Keratinocyte (primary cell): Measurements from ENCODE around the gene DPM1. TPM values are rescaled to one million over a fixed set of nuclear protein-coding genes. Genes with fewer than 3 reads are reported as not detected.

Source experiments
- DNase-seq: peaks from one replicate; pipeline ENCODE4 v3.0.0-alpha.2; 2011; ENCODE audit warnings: low read depth, missing footprints, low spot score
- FAIRE-seq: peaks from 2 replicates; lab custom pipeline; 2011; peaks lifted over from hg19 to GRCh38; lab: Jason Lieb, UNC
- H2AFZ ChIP-seq: 2 replicates; pipeline ENCODE4 v1.6.0; 2012; ENCODE audit warnings: low read length, control low read depth, inconsistent platforms; ENCODE audit not compliant: control insufficient read depth
- H3K27ac ChIP-seq: 2 replicates; pipeline ENCODE4 v1.5.1; 2011; ENCODE audit warnings: low read length; ENCODE audit not compliant: control insufficient read depth, insufficient read depth
- H3K27me3 ChIP-seq: 3 replicates; pipeline ENCODE4 v1.6.0; 2011; ENCODE audit warnings: low read length; ENCODE audit not compliant: control insufficient read depth, insufficient read depth; ENCODE audit errors: extremely low read depth
- H3K36me3 ChIP-seq, 2 experiments: 2 replicates in 1 of 2; 3 replicates in 1 of 2; pipeline ENCODE4 v1.5.1; 2011; ENCODE audit warnings: low read length in 2 of 2, mild to moderate bottlenecking in 1 of 2; ENCODE audit not compliant: control insufficient read depth in 2 of 2, insufficient read depth in 2 of 2; ENCODE audit errors: extremely low read depth in 1 of 2
- H3K4me1 ChIP-seq: 3 replicates; pipeline ENCODE4 v1.5.1; 2011; ENCODE audit warnings: low read length; ENCODE audit not compliant: control insufficient read depth, insufficient read depth; ENCODE audit errors: extremely low read depth
- H3K4me2 ChIP-seq: 3 replicates; pipeline ENCODE4 v1.6.0; 2011; ENCODE audit warnings: low read depth, low read length; ENCODE audit not compliant: control insufficient read depth, insufficient read depth; ENCODE audit errors: extremely low read depth
- H3K4me3 ChIP-seq, 3 experiments: fragments of 200-600 bp in 1 of 3; sonication (generic) in 1 of 3; 2 replicates in 2 of 3; 3 replicates in 1 of 3; pipeline ENCODE4 v1.5.1; 2011 to 2016; ENCODE audit warnings: low read length in 3 of 3, mild to moderate bottlenecking in 3 of 3, control low read depth in 2 of 3, inconsistent platforms in 1 of 3, low read depth in 1 of 3, mixed read lengths in 1 of 3, mixed run types in 1 of 3, moderate library complexity in 1 of 3; ENCODE audit not compliant: control insufficient read depth in 2 of 3, insufficient read depth in 2 of 3; ENCODE audit errors: extremely low read depth in 1 of 3
- H3K79me2 ChIP-seq: 2 replicates; pipeline ENCODE4 v1.6.0; 2012; ENCODE audit warnings: low read length; ENCODE audit not compliant: control insufficient read depth, insufficient read depth
- H3K9ac ChIP-seq: 3 replicates; pipeline ENCODE4 v1.6.0; 2011; ENCODE audit warnings: low read length; ENCODE audit not compliant: control insufficient read depth, insufficient read depth; ENCODE audit errors: extremely low read depth
- H3K9me1 ChIP-seq: 3 replicates; pipeline ENCODE4 v1.6.0; 2011; ENCODE audit warnings: low read length; ENCODE audit not compliant: control insufficient read depth, insufficient read depth; ENCODE audit errors: extremely low read depth
- H3K9me3 ChIP-seq: 2 replicates; pipeline ENCODE4 v1.5.1; 2012; ENCODE audit warnings: low read depth, low read length; ENCODE audit not compliant: control insufficient read depth
- H4K20me1 ChIP-seq: 3 replicates; pipeline ENCODE4 v1.6.0; 2011; ENCODE audit warnings: low read length; ENCODE audit not compliant: control insufficient read depth, insufficient read depth; ENCODE audit errors: extremely low read depth
- CTCF ChIP-seq, 3 experiments: IDR thresholded peaks in 1 of 3; conservative IDR thresholded peaks in 1 of 3; optimal IDR thresholded peaks in 1 of 3; 2 replicates in 2 of 3; 3 replicates in 1 of 3; pipeline versions ENCODE3 to v1.5.1; 2011; ENCODE audit warnings: low read length in 3 of 3, mild to moderate bottlenecking in 3 of 3, moderate library complexity in 2 of 3, control low read depth in 1 of 3, inconsistent platforms in 1 of 3; ENCODE audit not compliant: insufficient read depth in 2 of 3; ENCODE audit errors: extremely low read depth in 1 of 3
- EZH2 ChIP-seq: IDR thresholded peaks from one replicate; pipeline ENCODE4 v1.6.1; 2012; ENCODE audit warnings: inconsistent platforms, mild to moderate bottlenecking, low read length, moderate library complexity
- dilution Hi-C: fragments of 300-500 bp; cut with MboI; formaldehyde crosslinking; loops from one replicate; pipeline ENCODE4 v1.7.0; 2020; ENCODE audit warnings: low sequenced_read_pairs; ENCODE audit not compliant: extremely low pct_ligation_motif_present
- polyA plus RNA-seq, 5 experiments: library from polyadenylated mRNA; depleted of rRNA in 3 of 5; stranded (reverse) in 3 of 5; stranded (forward) in 1 of 5; unstranded in 1 of 5; fragments of >200 nt; gene quantifications; 1 replicate in 1 of 5; 2 replicates in 3 of 5; 3 replicates in 1 of 5; pipeline versions ENCODE4 v1.2.1 to v1.2.3, GENCODE V29; 2011 to 2012; ENCODE audit warnings: missing spikeins in 2 of 5, low read depth in 1 of 5, low replicate concordance in 1 of 5

DPM1 gene
- polyA plus RNA-seq, 1 donor (not counting 4 experiments of a cell fraction or from before 2014, with no cell fraction given): 99.4 TPM

DNA sequence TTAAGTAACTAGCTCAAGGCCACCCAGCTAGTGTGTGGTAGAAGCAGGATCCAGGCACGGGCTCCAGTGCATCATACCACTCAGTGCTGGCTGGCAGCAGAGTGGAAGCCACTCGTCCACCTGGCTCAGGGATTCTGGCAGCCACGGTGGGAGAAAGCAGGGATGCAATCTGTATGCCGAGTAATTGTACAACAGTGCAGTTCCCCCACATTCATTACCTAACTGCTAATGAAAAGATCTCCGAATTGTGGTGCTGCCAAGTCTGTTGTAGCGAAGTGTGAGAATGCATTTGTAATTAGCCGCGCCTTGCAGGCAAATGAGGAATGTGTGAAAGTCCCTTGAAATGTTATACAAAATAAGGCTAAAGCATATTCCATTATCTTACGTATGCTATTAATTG, 35.5 kb upstream of the DPM1 start:
- Histone ChIP-seq H3K36me3 (no peaks in the 10 kb centered on the region), H3K9ac (no peak overlapping the region), H3K9me1 (no peaks in the 10 kb centered on the region), H3K79me2 (no peaks in the 10 kb centered on the region), H2AFZ (no peak overlapping the region), H3K4me2 (no peak overlapping the region), H3K4me1 (peaks cover 18% of the 10 kb centered on the region), H3K9me3 (no peaks in the 10 kb centered on the region), H4K20me1 (no peaks in the 10 kb centered on the region), H3K27me3 (no peaks in the 10 kb centered on the region), H3K4me3 (no peak overlapping the region), H3K27ac (no peak overlapping the region)
- FAIRE-seq (no peak), DNase-seq (no peak)
- dilution Hi-C loops: no loop called here
- TF ChIP-seq CTCF (optimal IDR thresholded peaks at IDR 0.05 in 1 of 3, IDR thresholded peaks at IDR 0.05 in 1 of 3, conservative IDR thresholded peaks at IDR 0.05 in 1 of 3; ENCODE audit: extremely low read depth in 1 of 3, insufficient read depth in 2 of 3, low read length in 3 of 3): no peak
- TF ChIP-seq EZH2: no peak

DNA sequence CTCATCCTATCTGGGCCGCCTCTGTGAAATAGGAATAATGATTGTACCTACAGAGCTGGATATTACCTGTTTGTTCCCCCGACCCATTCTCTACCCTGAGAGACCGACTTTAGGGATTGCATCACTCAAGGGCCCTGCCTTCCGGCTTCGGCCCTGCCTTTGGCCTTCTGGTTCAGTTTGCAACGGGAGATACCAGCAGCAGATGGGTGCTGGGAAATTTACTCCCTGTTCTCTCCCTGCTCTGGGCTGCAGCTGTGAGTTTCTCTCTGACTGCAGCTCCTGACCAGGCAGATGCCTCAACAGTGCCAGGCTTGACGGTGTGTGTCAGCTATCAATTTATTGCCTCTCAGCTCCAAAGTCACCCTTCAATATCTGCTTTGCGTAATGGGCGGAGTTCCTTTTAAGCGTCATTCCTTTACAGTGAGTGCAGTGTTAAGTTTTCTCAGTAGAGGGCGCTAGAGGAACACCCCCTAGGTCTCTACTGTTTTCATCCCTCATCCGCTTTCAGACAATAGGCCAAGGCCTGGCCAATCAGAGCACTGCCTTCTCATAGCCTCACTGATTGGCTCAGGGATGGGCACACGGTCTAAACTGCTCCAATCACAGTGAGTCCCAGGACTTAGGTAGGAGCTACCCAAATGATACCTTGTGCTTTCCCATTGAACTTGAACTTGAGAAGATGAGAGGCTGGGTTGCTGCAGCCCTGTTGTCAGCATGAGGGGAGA, 34.6 kb upstream of the DPM1 start:
- H2AFZ ChIP-seq: peak overlapping the region; percentile 91
- peak overlapping the region; percentile 53 for H3K9ac ChIP-seq
- H3K27me3 ChIP-seq: no peaks in the 10 kb centered on the region
- H3K27ac ChIP-seq: peak overlapping the region; percentile 76
- peak overlapping the region; percentile 85 for H3K4me2 ChIP-seq
- H4K20me1 ChIP-seq: no peaks in the 10 kb centered on the region
- FAIRE-seq (peak; percentile 91), DNase-seq (peak; percentile 87)
- dilution Hi-C loops: no loop called here
- no peaks in the 10 kb centered on the region for H3K9me3 ChIP-seq
- TF ChIP-seq CTCF (optimal IDR thresholded peaks at IDR 0.05 in 1 of 3, IDR thresholded peaks at IDR 0.05 in 1 of 3, conservative IDR thresholded peaks at IDR 0.05 in 1 of 3; ENCODE audit: extremely low read depth in 1 of 3, insufficient read depth in 2 of 3, low read length in 3 of 3) (peak; percentile 70 to 94 (median 92)), EZH2 (no peak)
- H3K4me3 ChIP-seq: peak overlapping the region in 2 of 3 experiments; percentile 47 to 55
- no peaks in the 10 kb centered on the region for H3K79me2 ChIP-seq
- no peaks in the 10 kb centered on the region for H3K9me1 ChIP-seq
- peaks cover 18% of the 10 kb centered on the region for H3K4me1 ChIP-seq
- no peaks in the 10 kb centered on the region for H3K36me3 ChIP-seq
